Measurements from ENCODE around the gene SMOC2. TPM values are rescaled to one million over a fixed set of nuclear protein-coding genes. Genes with fewer than 3 reads are reported as not detected.

SMOC2 gene
- total and polyA plus RNA-seq, 2 donors from 2014 or later: 6.5 to 13.1 TPM

DNA sequence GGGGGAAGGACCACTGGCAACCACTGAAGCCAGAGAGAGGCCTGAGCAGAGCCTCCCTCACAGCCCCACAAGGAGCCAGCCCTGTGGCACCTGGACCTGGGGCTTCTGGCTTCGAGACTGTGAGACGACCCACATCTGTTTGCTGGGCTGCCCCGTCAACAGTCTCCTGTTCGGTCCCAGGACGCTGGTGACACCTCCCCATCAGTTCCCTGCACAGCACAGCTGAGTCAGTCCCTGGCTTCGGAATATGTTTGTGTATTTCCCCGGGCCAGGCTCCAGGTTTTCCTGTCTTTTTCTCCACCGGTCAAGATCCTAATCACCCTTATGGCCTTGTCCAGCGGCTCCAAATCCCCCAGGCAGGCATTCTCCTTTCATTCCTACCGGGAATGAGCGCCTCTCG is 46.4 kb upstream of the SMOC2 start:
- FAIRE-seq: no peak
- H3K27ac ChIP-seq (ENCODE audit: low read depth in 2 of 2, low read length in 2 of 2): no peak overlapping the region

DNA sequence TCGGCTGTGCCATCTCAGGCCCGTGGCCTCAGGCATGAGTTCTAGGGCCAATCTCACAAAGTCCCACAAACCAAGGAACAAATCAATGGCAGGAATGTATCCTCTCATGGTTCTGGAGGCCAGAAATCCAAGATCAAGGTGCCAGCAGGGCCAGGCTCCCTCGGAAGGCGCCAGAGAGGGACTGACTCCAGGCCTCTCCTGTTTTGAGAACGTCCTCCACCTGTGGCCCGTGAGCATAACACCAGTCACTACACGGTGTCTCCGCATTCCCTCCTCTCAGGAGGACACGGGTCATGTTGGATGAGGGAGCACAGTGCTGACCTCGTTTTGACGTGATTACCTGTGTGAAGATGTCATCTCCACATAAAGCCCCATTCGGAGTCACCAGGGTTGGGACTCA is 45.0 kb upstream of the SMOC2 start:
- Histone ChIP-seq H3K9ac (ENCODE audit: low read length in 3 of 3) (no peak overlapping the region), H3K36me3 (ENCODE audit: control insufficient read depth in 2 of 3, insufficient read depth in 3 of 3, low read length in 3 of 3) (no peaks in the 10 kb centered on the region), H3K9me3 (ENCODE audit: control insufficient read depth in 2 of 3, insufficient read depth in 1 of 3, low read length in 3 of 3) (no peaks in the 10 kb centered on the region), H3K27ac (ENCODE audit: low read depth in 2 of 2, low read length in 2 of 2) (no peak overlapping the region), H3K4me1 (ENCODE audit: control insufficient read depth in 2 of 3, insufficient read depth in 2 of 3, low read depth in 1 of 3, low read length in 3 of 3) (no peaks in the 10 kb centered on the region), H3K27me3 (ENCODE audit: control insufficient read depth, insufficient read depth, low read length) (no peaks in the 10 kb centered on the region), H3K4me3 (ENCODE audit: low read length in 3 of 3) (no peak overlapping the region)
- TF ChIP-seq, protein P1, sequence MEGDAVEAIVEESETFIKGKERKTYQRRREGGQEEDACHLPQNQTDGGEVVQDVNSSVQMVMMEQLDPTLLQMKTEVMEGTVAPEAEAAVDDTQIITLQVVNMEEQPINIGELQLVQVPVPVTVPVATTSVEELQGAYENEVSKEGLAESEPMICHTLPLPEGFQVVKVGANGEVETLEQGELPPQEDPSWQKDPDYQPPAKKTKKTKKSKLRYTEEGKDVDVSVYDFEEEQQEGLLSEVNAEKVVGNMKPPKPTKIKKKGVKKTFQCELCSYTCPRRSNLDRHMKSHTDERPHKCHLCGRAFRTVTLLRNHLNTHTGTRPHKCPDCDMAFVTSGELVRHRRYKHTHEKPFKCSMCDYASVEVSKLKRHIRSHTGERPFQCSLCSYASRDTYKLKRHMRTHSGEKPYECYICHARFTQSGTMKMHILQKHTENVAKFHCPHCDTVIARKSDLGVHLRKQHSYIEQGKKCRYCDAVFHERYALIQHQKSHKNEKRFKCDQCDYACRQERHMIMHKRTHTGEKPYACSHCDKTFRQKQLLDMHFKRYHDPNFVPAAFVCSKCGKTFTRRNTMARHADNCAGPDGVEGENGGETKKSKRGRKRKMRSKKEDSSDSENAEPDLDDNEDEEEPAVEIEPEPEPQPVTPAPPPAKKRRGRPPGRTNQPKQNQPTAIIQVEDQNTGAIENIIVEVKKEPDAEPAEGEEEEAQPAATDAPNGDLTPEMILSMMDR (IDR thresholded peaks at IDR 0.05; ENCODE audit: borderline replicate concordance, extremely low read depth, insufficient read depth): no peak
- intact Hi-C loops (cut with DNase I): no loop called here
- FAIRE-seq (no peak), DNase-seq (no peak)

More for the DNA sequence above, 46.4 kb upstream of the SMOC2 start:
- TF ChIP-seq, protein P1 (IDR thresholded peaks at IDR 0.05; ENCODE audit: borderline replicate concordance, extremely low read depth, insufficient read depth): no peak
- H3K4me1 ChIP-seq (ENCODE audit: control insufficient read depth in 2 of 3, insufficient read depth in 2 of 3, low read depth in 1 of 3, low read length in 3 of 3): no peaks in the 10 kb centered on the region
- H3K4me3 ChIP-seq (ENCODE audit: low read length in 3 of 3): no peak overlapping the region
- no peaks in the 10 kb centered on the region for H3K27me3 ChIP-seq (ENCODE audit: control insufficient read depth, insufficient read depth, low read length)
- intact Hi-C loops (cut with DNase I): no loop called here
- no peak for DNase-seq
- H3K36me3 ChIP-seq (ENCODE audit: control insufficient read depth in 2 of 3, insufficient read depth in 3 of 3, low read length in 3 of 3): no peaks in the 10 kb centered on the region
- no peaks in the 10 kb centered on the region for H3K9me3 ChIP-seq (ENCODE audit: control insufficient read depth in 2 of 3, insufficient read depth in 1 of 3, low read length in 3 of 3)
- H3K9ac ChIP-seq (ENCODE audit: low read length in 3 of 3): no peak overlapping the region

DNA sequence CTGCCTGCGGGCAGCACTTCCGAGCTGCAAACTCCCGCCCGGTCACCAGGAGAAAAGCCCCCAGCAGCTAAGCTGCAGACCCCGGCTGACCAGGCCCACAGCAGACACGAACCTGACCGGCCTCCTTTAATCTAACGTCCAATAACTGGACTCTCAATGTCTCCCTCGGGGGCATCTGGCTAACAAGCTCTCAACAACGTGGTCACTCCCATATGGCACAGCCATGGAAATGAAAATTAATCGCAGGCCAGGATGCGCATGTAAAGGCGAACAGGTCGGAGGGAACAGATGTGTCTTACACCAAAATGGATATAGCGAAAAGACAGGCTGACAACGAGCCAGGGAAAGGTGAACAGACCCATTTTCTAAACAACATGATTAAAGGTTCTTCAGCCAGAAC is 44.4 kb upstream of the SMOC2 start:
- FAIRE-seq: no peak
- H3K4me1 ChIP-seq (ENCODE audit: control insufficient read depth in 2 of 3, insufficient read depth in 2 of 3, low read depth in 1 of 3, low read length in 3 of 3): no peaks in the 10 kb centered on the region
- TF ChIP-seq, protein P1 (IDR thresholded peaks at IDR 0.05; ENCODE audit: borderline replicate concordance, extremely low read depth, insufficient read depth): no peak

DNA sequence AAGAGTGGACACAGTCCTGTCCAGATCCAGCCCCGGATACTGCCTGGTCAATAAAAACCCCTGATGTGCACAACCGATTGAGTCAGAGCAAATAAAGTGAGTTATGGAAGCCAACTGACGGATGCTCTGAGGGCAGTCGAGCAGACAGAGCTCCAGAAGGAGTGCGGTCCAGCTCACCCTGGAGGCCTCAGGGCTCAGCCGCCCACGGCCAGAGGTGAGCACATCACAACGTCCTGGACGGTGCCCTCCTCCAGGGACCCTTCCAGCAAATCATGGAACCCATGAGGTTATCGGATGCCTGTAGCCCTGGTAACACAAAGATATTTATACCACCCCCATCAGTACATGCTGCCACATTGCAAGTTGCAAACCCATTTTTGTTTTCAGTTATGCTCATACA is 44.0 kb upstream of the SMOC2 start:
- intact Hi-C loops (cut with DNase I): no loop called here
- H3K9me3 ChIP-seq (ENCODE audit: control insufficient read depth in 2 of 3, insufficient read depth in 1 of 3, low read length in 3 of 3): no peaks in the 10 kb centered on the region
- H3K4me1 ChIP-seq (ENCODE audit: control insufficient read depth in 2 of 3, insufficient read depth in 2 of 3, low read depth in 1 of 3, low read length in 3 of 3): no peaks in the 10 kb centered on the region
- TF ChIP-seq, protein P1 (IDR thresholded peaks at IDR 0.05; ENCODE audit: borderline replicate concordance, extremely low read depth, insufficient read depth): no peak
- no peak for FAIRE-seq
- no peak overlapping the region for H3K27ac ChIP-seq (ENCODE audit: low read depth in 2 of 2, low read length in 2 of 2)
- no peaks in the 10 kb centered on the region for H3K36me3 ChIP-seq (ENCODE audit: control insufficient read depth in 2 of 3, insufficient read depth in 3 of 3, low read length in 3 of 3)
- DNase-seq: no peak
- no peaks in the 10 kb centered on the region for H3K27me3 ChIP-seq (ENCODE audit: control insufficient read depth, insufficient read depth, low read length)
- H3K4me3 ChIP-seq (ENCODE audit: low read length in 3 of 3): no peak overlapping the region
- H3K9ac ChIP-seq (ENCODE audit: low read length in 3 of 3): no peak overlapping the region

More for the DNA sequence above, 44.4 kb upstream of the SMOC2 start:
- Histone ChIP-seq H3K9me3 (ENCODE audit: control insufficient read depth in 2 of 3, insufficient read depth in 1 of 3, low read length in 3 of 3) (no peaks in the 10 kb centered on the region), H3K36me3 (ENCODE audit: control insufficient read depth in 2 of 3, insufficient read depth in 3 of 3, low read length in 3 of 3) (no peaks in the 10 kb centered on the region), H3K4me3 (ENCODE audit: low read length in 3 of 3) (no peak overlapping the region), H3K27me3 (ENCODE audit: control insufficient read depth, insufficient read depth, low read length) (no peaks in the 10 kb centered on the region), H3K27ac (ENCODE audit: low read depth in 2 of 2, low read length in 2 of 2) (no peak overlapping the region), H3K9ac (ENCODE audit: low read length in 3 of 3) (no peak overlapping the region)
- DNase-seq: peak in 1 of 5 donors; percentile 52
- intact Hi-C loops (cut with DNase I): no loop called here
